ENCODE data around the gene SCN4B. TPM values are rescaled to one million over a fixed set of nuclear protein-coding genes. Genes with fewer than 3 reads are reported as not detected.

Gene SCN4B, protein sequence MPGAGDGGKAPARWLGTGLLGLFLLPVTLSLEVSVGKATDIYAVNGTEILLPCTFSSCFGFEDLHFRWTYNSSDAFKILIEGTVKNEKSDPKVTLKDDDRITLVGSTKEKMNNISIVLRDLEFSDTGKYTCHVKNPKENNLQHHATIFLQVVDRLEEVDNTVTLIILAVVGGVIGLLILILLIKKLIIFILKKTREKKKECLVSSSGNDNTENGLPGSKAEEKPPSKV
- total RNA-seq = 1 to 10 TPM in 1 of 2 donors, under 1 TPM in 1; 0.33 to 1.6 TPM

DNA sequence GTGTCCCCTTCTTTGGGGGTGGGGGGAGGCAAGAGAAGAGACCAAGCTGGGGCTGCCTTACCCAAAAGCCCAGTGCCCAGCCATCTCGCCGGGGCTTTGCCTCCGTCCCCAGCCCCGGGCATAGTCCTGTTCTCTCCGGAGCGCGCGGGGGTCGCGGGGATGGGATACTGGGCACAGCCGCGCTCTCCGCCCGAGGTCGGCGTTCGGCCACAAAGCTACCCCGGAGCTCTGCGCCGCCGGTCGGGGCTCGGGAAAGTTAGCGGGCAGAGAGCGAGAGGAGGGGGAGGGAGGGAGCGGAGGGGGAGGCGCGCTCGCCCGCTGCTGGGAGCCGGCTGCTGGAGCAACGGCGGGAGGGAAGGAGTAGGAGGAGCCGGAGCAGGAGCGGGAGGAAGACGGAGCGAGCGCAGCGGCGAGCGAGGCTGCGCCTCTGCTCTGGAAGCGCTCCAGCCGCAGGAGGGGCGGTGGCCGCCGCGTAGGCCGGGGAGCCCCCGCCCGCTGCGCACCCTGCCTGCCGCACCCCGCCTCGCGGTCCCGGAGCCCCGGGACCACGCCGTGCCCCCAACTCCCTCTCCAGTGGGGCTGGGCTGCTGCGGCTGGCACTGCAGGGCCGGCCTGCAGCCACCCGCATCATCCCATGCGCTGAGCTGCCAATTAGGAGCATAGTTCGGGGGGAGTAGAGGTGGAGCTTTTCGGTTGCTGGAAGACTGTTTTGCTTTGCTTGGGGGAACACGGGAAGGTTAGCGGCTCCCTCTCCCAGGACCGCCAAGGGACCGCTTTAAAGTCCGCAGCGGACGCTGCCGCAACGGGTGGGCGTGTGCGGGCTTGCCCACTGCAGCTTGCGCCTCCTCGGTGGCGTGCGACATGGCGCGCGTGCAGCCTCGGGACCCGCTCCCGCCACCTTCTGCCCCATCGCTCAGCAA, at the start of gene SCN4B:
SCN4B (minus strand) TSS at position 272 of the 920 bp plus-strand sequence; CDS start at position 122, 150 bp downstream.
- no peak for TF ChIP-seq POLR2A (IDR thresholded peaks at IDR 0.05)
- TF ChIP-seq, protein P1, sequence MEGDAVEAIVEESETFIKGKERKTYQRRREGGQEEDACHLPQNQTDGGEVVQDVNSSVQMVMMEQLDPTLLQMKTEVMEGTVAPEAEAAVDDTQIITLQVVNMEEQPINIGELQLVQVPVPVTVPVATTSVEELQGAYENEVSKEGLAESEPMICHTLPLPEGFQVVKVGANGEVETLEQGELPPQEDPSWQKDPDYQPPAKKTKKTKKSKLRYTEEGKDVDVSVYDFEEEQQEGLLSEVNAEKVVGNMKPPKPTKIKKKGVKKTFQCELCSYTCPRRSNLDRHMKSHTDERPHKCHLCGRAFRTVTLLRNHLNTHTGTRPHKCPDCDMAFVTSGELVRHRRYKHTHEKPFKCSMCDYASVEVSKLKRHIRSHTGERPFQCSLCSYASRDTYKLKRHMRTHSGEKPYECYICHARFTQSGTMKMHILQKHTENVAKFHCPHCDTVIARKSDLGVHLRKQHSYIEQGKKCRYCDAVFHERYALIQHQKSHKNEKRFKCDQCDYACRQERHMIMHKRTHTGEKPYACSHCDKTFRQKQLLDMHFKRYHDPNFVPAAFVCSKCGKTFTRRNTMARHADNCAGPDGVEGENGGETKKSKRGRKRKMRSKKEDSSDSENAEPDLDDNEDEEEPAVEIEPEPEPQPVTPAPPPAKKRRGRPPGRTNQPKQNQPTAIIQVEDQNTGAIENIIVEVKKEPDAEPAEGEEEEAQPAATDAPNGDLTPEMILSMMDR (IDR thresholded peaks at IDR 0.05) = no peak
- H3K9me3 ChIP-seq = no peaks in the 10 kb centered on the region
- ATAC-seq = peak; percentile 83
- H3K36me3 ChIP-seq (replicated peaks in 1 of 2; ENCODE audit: insufficient read depth in 1 of 2, low read depth in 2 of 2) = no peaks in the 10 kb centered on the region
- H3K27ac ChIP-seq = no peak within 1 kb of the TSS
- DNase-seq = peak; percentile 50 to 71 (median 66)
- intact Hi-C loops (cut with DNase I) = no loop called here
- 1 to 3% methylated on average over 34 to 86 of the region's 88 CpGs for WGBS, 2 donors
- H3K4me1 ChIP-seq = peaks cover 16% of the 10 kb centered on the region
- H3K4me3 ChIP-seq = no peak within 1 kb of the TSS
- H3K27me3 ChIP-seq = peaks cover 0 to 5% of the 10 kb centered on the region in 2 donors

DNA sequence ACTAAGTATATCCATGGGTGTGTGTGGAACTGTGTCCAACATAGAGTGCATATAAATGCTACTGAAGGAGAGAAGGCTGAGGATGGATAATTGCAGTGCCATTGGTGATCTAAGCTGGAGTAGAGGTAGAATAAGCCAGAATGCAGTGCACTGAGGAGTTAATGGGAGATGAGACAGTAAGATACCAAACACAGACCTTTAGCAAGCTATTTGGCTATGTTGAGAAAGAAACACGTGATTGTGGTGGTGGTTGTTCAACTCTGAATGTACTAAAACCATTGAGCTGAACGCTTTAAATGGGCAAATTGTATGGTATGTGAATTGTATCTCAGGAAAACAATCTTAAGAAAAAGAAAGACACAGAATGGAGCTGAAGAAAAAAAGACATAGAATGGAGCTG, 49.3 kb upstream of the SCN4B start:
- Histone ChIP-seq H3K4me3 (no peak overlapping the region), H3K36me3 (replicated peaks in 1 of 2; ENCODE audit: insufficient read depth in 1 of 2, low read depth in 2 of 2) (no peaks in the 10 kb centered on the region), H3K4me1 (peaks cover 23% of the 10 kb centered on the region), H3K27ac (no peak overlapping the region), H3K9me3 (no peaks in the 10 kb centered on the region), H3K27me3 (no peaks in the 10 kb centered on the region)
- no peak for ATAC-seq
- 83 to 86% methylated on average over 2 of the region's 2 CpGs for WGBS, 2 donors
- TF ChIP-seq, protein P1 (IDR thresholded peaks at IDR 0.05) = no peak
- no peak for TF ChIP-seq POLR2A (IDR thresholded peaks at IDR 0.05)
- intact Hi-C loops (cut with DNase I) = loop anchor here (5.0 kb wide), 1 partner anchor 85 kb away; no protein-coding TSS in a partner anchor
- no peak for DNase-seq

DNA sequence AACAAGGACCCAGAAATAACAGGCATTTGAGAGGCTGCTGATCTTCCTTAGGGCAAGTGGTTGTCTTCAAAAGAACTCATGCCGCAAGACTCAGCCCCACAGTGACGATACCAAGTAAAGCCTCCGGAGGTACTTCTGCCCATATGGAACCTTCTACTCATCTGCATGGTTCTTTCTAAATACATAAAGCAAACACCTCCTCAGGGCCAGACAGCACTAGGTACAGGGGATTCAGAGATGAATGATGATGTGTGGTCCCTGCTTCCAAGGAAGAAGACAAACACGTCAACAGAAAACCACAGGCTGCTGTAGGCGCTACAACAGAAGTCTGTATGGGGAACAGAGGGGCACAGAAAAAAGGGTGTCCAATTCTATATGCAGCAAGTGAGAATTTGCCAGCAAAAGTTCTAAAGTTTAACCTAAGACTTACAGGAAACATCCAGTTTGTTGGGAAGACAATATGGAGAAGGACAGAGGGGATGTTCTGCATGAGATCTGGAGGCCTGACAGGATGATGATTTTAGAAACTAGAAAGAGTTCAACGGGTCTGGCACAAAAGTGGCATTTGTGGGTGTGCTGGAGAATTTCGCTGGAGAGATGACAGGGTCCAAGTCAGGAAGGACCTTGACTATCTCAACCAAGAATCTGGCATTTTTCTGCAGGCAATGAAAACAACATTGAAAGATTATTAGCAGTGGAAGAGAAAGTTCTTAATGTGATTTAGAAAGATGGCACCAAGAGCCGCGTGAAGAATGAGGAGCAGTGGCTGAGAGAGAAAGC, 48.5 kb upstream of the SCN4B start:
- H3K27ac ChIP-seq = no peak overlapping the region
- TF ChIP-seq POLR2A (IDR thresholded peaks at IDR 0.05) = no peak
- TF ChIP-seq, protein P1 (IDR thresholded peaks at IDR 0.05) = no peak
- no peak for ATAC-seq
- intact Hi-C loops (cut with DNase I) = loop anchor here (5.0 kb wide), 1 partner anchor 86 kb away; no protein-coding TSS in a partner anchor
- no peak for DNase-seq
- H3K4me3 ChIP-seq = no peak overlapping the region
- 88 to 91% methylated on average over 9 of the region's 9 CpGs for whole genome bisulfite sequencing, 2 donors
- peaks cover 24% of the 10 kb centered on the region for H3K4me1 ChIP-seq
- H3K36me3 ChIP-seq (replicated peaks in 1 of 2; ENCODE audit: insufficient read depth in 1 of 2, low read depth in 2 of 2) = no peaks in the 10 kb centered on the region
- H3K27me3 ChIP-seq = no peaks in the 10 kb centered on the region
- no peaks in the 10 kb centered on the region for H3K9me3 ChIP-seq

DNA sequence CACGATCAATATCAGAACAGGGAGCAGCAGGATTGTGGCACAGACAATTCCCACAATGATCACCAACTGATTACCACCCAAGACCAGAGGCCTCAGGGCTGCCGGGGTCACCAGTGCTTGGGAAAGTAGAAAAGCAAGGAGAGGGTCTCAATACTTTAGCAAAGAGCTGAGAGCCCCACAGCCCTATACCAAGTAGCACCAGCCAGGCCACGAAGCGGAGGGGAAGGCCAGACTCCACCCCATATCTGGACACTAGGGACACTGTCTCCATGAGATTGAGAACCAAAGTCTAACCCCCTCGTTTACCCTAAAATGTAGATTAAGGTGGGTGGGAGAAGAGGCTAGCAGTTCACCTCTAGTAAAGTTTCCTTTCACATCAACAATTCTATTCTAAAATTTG, 47.9 kb upstream of the SCN4B start:
- 85 to 87% methylated on average over 5 of the region's 5 CpGs for WGBS, 2 donors
- peaks cover 30% of the 10 kb centered on the region for H3K4me1 ChIP-seq
- TF ChIP-seq POLR2A (IDR thresholded peaks at IDR 0.05) = no peak
- TF ChIP-seq, protein P1 (IDR thresholded peaks at IDR 0.05) = no peak
- intact Hi-C loops (cut with DNase I) = loop anchor here (5.0 kb wide), 1 partner anchor 87 kb away; no protein-coding TSS in a partner anchor
- no peaks in the 10 kb centered on the region for H3K27me3 ChIP-seq
- no peak overlapping the region for H3K4me3 ChIP-seq
- no peak for DNase-seq
- ATAC-seq = no peak
- no peaks in the 10 kb centered on the region for H3K36me3 ChIP-seq (replicated peaks in 1 of 2; ENCODE audit: insufficient read depth in 1 of 2, low read depth in 2 of 2)
- no peak overlapping the region for H3K27ac ChIP-seq
- H3K9me3 ChIP-seq = no peaks in the 10 kb centered on the region
